ENCODE results near the gene CCDC197. TPM values are rescaled to one million over a fixed set of nuclear protein-coding genes. Genes with fewer than 3 reads are reported as not detected.

The CCDC197 gene
- total and polyA plus RNA-seq, 3 donors from 2014 or later = 5.6 to 31.0 (median 20.7) TPM

DNA sequence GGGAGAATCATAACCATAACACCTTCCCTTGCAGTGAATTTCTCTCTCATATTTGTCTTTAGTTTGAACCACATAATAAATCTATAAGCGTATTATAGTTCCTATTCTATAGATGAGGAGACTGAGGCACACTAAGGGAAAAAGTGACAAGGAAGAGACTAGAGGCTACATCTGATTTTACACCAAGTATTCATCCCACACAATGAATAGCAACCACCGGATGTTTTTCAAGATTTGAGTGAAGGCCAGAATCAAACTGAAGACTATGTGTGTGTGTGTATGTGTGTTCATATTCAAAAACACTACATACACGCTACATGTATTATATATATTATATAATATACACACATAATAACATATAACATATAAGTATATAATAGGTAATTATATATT lies 25.5 kb upstream of the CCDC197 start:
- no peak for DNase-seq
- WGBS, 2 donors = 85 to 89% methylated on average over 3 of the region's 3 CpGs
- no peaks in the 10 kb centered on the region for H3K9me3 ChIP-seq
- H3K27ac ChIP-seq = no peak overlapping the region
- H3K27me3 ChIP-seq = no peaks in the 10 kb centered on the region
- H3K4me1 ChIP-seq = no peaks in the 10 kb centered on the region
- intact Hi-C loops (cut with DNase I; ENCODE audit: low total_unique reads) = no loop called here
- no peaks in the 10 kb centered on the region for H3K36me3 ChIP-seq (ENCODE audit: low read depth, missing control alignments)
- H3K4me3 ChIP-seq = no peak overlapping the region
- TF ChIP-seq, protein P1, sequence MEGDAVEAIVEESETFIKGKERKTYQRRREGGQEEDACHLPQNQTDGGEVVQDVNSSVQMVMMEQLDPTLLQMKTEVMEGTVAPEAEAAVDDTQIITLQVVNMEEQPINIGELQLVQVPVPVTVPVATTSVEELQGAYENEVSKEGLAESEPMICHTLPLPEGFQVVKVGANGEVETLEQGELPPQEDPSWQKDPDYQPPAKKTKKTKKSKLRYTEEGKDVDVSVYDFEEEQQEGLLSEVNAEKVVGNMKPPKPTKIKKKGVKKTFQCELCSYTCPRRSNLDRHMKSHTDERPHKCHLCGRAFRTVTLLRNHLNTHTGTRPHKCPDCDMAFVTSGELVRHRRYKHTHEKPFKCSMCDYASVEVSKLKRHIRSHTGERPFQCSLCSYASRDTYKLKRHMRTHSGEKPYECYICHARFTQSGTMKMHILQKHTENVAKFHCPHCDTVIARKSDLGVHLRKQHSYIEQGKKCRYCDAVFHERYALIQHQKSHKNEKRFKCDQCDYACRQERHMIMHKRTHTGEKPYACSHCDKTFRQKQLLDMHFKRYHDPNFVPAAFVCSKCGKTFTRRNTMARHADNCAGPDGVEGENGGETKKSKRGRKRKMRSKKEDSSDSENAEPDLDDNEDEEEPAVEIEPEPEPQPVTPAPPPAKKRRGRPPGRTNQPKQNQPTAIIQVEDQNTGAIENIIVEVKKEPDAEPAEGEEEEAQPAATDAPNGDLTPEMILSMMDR (IDR thresholded peaks at IDR 0.05) = no peak
- no peak for TF ChIP-seq POLR2A (IDR thresholded peaks at IDR 0.05)

DNA sequence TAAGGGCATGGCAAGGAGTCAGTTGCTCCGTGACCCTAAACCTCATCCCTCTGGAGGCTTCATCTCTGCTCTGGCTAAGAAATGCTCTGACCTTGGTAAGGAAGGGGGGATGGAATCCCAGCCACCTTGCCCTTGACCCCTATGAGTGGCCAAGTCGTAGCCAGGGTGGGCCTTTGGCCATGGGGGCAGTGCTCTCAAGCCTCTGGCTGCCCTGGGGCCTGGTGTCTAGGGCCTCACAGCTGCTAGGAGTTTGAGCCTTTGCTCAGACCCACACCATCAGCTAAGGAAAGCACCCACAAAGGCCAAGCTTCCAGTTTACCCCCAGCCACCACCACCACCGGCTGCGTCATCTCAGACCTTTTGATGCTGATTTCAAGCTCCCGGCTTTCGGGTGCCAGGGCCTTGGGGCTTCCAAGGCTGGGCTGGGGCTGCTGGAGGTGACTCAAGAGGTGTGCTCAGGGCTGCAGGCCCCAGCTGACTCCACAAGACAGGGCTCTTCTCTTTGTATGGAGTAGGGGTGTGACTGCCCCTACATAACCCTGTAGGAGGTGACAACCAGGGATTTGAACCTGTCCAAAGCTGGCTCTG lies 24.4 kb upstream of the CCDC197 start:
- H3K27me3 ChIP-seq = no peaks in the 10 kb centered on the region
- WGBS, 2 donors = 88 to 91% methylated on average over 4 to 6 of the region's 6 CpGs
- intact Hi-C loops (cut with DNase I; ENCODE audit: low total_unique reads) = no loop called here
- DNase-seq = no peak
- H3K9me3 ChIP-seq = no peaks in the 10 kb centered on the region
- no peak overlapping the region for H3K27ac ChIP-seq
- TF ChIP-seq, protein P1 (IDR thresholded peaks at IDR 0.05) = no peak
- TF ChIP-seq POLR2A (IDR thresholded peaks at IDR 0.05) = no peak
- H3K4me3 ChIP-seq = no peak overlapping the region
- H3K36me3 ChIP-seq (ENCODE audit: low read depth, missing control alignments) = no peaks in the 10 kb centered on the region
- no peaks in the 10 kb centered on the region for H3K4me1 ChIP-seq

DNA sequence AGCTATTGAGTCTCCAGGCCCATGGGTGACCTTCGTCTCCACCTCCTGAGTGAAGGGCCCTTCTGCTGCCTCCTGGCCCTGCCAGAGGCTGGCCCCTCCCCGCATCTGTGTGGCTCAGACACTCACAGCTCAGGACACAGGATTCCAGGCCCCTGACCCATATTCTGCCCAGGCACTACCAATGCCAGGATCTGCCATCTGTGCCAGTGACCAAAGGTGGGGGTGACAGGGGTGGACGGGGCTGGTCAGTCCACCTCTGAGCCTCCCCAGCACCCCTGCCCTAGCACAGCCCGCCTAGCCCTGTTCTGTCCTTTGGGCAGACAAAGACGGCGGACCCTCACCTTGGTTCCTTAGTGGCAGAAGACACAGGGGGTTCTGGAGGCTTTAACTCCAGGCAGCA lies 23.5 kb upstream of the CCDC197 start:
- intact Hi-C loops (cut with DNase I; ENCODE audit: low total_unique reads) = no loop called here
- 90 to 100% methylated on average over 1 to 6 of the region's 6 CpGs for WGBS, 2 donors
- no peaks in the 10 kb centered on the region for H3K4me1 ChIP-seq
- no peaks in the 10 kb centered on the region for H3K36me3 ChIP-seq (ENCODE audit: low read depth, missing control alignments)
- H3K9me3 ChIP-seq = no peaks in the 10 kb centered on the region
- H3K4me3 ChIP-seq = no peak overlapping the region
- TF ChIP-seq, protein P1 (IDR thresholded peaks at IDR 0.05) = no peak
- TF ChIP-seq POLR2A (IDR thresholded peaks at IDR 0.05) = no peak
- no peaks in the 10 kb centered on the region for H3K27me3 ChIP-seq
- H3K27ac ChIP-seq = no peak overlapping the region
- no peak for DNase-seq

DNA sequence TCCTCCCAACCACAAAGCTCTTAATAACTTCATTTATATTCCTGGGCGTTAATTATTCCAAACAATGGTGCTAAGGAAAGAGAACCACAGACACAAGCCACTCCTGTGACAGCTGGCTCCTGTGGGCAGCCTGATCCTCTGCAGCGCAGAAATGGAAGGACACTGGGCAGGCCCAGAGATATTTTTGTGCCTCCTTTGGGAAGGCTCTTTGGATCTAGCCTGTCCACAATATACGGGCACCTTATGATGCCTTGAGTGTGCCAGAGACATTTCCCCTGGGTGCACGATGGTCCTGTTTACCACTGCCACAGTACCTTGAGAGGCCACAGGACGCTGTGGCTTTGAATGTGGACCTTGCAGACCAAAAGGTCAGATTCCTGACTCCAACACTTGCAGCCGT lies 22.8 kb upstream of the CCDC197 start:
- Histone ChIP-seq H3K36me3 (ENCODE audit: low read depth, missing control alignments) (no peaks in the 10 kb centered on the region), H3K27ac (no peak overlapping the region), H3K27me3 (no peaks in the 10 kb centered on the region), H3K4me1 (no peaks in the 10 kb centered on the region), H3K4me3 (no peak overlapping the region), H3K9me3 (no peaks in the 10 kb centered on the region)
- TF ChIP-seq POLR2A (IDR thresholded peaks at IDR 0.05) = no peak
- TF ChIP-seq, protein P1 (IDR thresholded peaks at IDR 0.05) = no peak
- DNase-seq = no peak
- intact Hi-C loops (cut with DNase I; ENCODE audit: low total_unique reads) = no loop called here
- 86 to 95% methylated on average over 5 to 6 of the region's 6 CpGs for WGBS, 2 donors

DNA sequence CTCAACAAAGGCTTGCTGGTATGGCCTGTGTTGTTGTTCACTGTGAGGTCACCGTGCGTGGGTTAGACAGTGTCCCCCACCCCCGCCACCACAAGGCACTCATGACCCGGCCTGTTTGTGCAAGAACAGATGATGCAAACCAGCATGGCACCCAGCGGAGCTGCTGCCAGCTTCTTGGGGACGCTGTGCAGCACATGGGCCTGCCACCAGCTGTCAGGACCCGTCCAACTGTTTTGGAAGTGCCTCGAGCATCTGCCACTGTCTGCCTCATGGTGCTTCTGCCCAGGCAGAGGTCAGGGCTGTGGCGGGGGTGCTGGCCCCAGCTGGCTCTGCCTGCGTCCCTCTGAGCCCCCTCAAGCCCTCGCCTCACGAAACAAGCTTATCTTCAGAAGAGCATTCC lies 22.3 kb upstream of the CCDC197 start:
- no peaks in the 10 kb centered on the region for H3K27me3 ChIP-seq
- H3K4me1 ChIP-seq = no peaks in the 10 kb centered on the region
- intact Hi-C loops (cut with DNase I; ENCODE audit: low total_unique reads) = no loop called here
- H3K27ac ChIP-seq = no peak overlapping the region
- 94 to 100% methylated on average over 4 to 12 of the region's 12 CpGs for WGBS, 2 donors
- no peaks in the 10 kb centered on the region for H3K36me3 ChIP-seq (ENCODE audit: low read depth, missing control alignments)
- H3K9me3 ChIP-seq = no peaks in the 10 kb centered on the region
- no peak overlapping the region for H3K4me3 ChIP-seq
- no peak for DNase-seq
- no peak for TF ChIP-seq POLR2A (IDR thresholded peaks at IDR 0.05)
- TF ChIP-seq, protein P1 (IDR thresholded peaks at IDR 0.05) = no peak

All from testis (tissue), 3 donors.